T-helper 22 cell (primary cell): ENCODE data around the gene LRRC42.

Source experiments
- DNase-seq: peaks from one replicate; pipeline ENCODE4 v3.0.0-alpha.2; 2020; ENCODE audit warnings: low read depth

The LRRC42 gene

DNA sequence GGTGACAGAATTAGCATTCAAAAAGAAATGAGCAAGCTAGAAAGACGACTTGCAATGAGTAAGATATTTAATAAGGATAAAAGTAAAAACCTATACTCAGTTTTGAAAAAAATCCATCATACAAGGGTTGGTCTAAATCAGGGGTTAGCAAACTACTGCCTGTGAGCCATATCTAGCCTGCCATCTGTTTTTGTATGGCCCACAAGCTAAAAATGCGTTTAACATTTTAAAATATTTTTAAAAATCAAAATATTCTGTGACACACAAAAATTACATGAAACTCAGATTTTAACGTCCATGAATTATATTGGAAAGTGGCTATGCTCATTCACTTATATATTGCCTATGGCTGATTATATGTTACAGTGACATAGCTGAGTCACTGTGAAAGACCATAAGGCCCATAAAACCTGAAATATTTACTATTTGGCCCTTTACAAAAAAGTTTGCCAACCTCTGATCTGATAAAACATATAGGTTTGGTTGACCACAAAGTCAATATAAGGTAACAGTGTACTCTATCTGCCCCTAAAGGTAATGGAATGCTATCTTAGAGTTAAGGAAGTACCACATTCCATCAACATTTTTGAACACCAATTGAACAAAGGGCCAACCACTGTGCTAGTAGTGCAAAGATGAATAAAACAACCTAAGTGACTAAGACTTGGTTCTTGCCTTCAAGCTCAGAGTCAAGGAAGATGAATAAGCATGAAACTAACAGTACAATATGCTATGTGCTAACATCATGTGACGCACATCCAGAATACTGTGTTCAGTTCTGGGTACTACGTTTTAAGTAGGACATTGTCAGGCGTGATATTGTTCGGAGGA is 3.8 kb upstream of the LRRC42 start:
- DNase-seq, result no peak

DNA sequence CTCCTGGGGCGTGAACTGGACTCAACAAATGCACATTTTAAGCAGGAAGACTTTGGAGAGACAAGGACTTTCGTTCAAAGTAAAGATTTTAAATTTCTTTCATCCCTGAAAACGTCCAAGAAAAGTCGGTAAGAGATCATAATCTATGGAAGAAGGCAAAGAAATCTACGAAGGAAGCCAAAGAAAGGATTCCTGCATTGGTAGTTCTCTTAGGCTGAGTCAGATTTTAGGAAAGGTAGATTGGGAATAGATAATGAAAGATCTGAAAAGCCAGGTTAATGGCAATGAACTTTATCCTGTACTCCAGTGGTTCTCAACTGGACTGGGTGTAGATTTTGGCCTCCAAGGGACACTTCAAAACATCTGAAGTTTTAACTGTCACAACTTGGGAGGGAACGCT is 3.1 kb upstream of the LRRC42 start:
- no peak for DNase-seq

DNA sequence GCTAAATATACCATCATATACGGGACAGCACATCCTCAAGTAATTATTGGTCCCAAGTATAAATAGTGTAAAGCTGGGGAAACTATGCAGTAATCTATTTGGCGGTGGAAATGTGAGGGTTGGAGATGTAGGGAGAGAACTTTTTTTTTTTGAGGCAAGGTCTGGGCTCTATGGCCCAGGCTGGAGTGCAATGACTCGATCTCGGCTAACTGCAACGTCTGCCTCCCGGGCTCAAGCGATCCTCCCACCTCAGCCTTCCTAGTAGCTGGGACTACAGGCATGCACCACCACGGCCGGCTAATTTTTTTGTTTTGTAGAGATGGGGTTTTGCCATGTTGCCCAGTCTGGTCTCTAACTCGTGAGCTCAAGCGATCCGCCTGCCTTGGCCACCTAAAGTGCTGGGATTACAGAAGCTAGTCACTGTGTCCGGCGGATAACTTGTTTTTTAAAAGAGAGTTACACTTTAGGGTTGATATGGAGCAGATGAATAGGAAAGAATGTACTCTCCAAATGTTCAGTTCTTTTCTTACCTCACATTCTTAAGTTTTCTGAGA is 2.6 kb upstream of the LRRC42 start:
- no peak for DNase-seq

DNA sequence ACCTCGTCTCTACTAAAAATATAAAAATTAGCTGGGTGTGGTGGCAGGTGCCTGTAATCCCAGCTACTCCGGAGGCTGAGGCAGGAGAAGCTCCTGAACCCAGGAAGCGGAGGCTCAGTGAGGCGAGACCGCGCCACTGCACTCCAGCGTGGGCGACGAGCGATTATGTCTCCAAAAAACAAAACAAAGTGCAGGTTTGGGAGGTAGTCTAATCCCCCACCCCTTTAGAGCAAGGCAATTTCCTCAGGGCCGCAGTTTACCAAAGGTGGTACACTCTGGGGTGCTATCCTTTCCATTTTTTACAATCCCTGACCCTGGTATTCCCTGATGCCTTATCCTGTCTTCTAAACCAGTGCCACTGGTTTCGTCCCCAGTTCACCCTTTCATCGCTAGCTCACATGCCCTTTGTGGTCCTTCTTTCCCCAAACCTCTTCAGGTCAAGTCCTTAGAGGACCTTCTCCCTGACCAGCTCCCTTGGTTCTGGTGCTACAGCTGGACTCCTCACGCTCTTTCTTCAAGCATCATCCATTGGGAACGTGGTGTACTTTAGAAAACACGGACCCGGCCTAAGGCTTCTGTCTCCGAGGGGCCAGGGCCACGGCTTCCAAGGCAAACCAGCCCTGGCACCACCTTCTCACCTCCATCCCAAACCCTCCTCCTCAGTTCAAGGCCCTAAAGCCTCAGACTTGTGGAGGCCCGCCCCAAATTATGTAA is 1.5 kb upstream of the LRRC42 start:
- no peak for DNase-seq

DNA sequence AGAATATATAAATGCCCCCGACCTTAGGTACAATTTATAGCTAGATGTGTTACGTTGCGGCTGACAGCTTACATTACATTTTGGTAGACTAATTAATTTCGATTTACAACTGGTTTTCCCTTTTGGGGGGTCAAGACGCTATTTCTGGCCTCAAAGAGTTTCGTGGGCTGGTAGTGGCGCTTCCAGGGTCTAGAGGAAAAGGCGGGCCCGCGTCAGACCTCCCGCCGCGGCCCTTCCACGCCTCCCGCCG is 1.0 kb upstream of the LRRC42 start:
- no peak for DNase-seq

DNA sequence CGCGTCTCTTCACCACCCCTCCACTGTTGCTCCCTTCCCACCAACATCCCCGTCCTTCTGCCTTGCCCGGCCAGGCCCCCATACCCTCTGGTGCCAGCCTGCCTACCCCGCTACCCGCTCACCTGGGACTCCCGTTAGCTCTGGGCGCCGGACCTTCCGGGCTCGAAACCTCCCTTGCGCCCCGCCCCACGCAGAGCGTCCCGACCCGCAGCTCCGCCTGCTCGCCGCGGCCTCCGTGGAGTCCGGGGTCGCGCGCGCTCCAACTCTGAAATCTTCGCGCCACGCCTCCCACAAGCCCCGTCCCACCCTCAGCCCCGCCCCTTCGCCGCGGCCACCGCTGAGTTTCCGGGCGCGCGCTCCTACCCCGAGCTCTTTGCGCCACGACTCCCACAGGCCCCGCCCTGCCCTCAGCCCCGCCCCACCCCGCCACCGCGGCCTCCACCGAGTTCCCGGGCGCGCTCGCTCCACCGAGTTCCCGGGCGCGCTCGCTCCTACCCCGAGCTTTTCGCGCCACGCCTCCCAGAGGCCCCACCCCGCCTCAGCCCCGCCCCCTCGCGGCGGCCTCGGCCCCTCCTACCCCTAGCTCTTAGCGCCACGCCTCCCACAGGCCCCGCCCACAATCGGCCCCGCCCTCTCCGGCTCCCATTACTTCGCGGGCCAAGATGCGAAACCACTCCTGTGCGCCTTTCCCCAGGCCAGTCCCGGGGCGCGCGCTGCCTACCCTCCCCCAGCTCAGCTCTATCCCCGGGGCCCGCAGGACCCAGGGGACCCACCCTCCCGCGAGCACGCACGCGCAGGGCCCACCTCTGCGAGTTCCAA is 508 bp upstream of the LRRC42 start, which contains the start of gene IFT25:
IFT25 (minus strand) TSS at position 267 of the 819 bp plus-strand sequence. CDS start 5,617 bp downstream, outside the sequence.
- peak; percentile 95 for DNase-seq

DNA sequence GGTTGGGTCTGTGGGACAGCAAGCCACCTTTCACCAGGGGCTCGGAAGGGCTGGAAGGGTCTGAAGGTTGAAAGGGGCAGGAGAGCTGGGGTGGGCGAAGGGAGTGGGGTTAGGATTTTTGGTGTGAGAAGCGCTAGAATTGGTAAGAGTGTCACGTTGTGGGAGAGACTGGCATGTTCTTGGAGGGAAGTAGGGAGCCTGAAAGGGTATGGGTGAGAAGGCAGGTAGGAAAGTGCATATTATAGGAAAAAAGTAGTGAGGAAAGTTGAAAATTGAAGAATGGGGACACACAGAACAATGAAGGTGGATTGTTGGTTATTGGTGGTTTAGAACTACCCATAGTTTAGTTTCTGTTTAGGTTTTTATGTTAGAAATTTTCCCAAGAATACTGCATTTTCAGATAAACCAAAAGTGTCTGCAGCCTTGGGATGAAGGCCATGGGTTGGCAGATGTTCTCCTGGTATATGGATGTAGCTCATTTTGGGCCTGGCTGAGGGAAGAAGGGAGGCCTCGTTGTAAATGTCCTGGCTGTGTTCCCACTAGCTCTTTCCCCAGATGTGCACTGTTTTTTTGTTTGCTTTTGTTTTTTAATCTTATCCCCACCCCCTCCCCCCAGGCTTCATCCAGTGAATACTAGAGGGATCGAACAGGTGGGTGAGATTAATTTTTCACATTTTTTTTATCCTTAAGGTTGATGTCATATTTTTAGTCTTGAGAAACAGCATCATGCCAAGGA is 1.2 kb downstream of the LRRC42 start:
- DNase-seq, result no peak

DNA sequence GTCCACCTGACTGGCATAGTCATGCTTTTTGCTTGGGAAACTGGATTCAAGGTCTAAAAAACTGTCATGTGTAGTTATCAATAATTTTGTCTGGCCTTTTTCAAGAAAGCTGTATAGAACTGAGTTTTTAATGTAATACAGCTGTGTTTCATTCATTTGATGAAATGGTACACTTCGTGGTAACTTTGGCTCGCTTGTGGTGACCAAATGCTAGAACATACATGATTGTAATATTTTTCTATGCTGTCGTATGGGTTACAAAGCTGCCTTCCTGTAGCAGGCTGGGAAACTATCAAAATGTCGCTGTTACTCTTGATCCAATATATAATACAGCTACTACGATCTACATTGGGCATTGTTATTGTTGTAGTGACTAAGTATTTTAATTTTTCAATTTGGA is 2.1 kb downstream of the LRRC42 start:
- no peak for DNase-seq

DNA sequence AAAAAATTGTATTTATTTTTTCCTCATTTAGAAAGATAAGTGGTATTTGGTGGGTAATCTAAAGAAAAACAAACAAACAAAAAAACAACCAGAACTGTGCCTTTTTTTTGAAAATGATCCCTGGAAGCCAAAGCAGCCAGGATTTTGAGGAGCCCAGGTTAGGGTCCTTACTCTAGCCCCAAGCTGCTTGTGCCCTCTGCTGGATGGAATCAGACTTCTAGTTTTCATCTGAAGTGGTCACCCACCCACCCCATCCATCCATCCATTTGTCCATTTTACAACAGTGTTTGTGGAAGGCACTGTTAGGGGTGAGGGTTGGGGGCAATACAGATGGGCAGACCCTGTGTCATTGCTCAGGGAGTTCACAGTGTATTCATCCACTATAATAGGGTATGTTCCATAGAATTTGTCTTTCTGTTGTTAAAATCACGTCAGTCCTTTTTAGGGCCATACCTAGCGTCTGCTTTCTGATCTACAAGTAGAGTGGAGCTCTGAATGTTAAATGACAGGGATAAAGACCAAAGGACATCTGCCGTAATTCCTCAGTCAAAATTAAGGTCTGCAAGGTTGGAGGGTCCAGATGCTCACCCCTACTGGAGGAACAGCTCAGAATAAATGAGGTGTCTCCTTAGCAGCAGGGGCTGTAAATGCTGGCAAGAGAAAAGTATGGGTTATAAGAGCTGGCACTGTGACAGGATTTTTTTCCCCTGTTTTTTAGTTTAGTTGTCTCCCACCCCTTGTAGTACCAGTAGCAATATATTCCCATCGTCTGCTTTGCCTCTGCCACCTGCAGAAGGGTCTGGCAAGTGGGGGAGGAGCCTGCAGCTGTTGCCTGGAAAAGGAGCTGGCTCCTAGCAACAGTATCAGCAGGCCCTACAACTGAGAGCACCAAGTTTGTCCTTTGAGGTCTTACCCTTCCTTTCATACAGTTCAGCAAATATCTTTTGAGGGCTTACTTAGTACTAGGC is 3.2 kb downstream of the LRRC42 start:
- DNase-seq, result no peak

DNA sequence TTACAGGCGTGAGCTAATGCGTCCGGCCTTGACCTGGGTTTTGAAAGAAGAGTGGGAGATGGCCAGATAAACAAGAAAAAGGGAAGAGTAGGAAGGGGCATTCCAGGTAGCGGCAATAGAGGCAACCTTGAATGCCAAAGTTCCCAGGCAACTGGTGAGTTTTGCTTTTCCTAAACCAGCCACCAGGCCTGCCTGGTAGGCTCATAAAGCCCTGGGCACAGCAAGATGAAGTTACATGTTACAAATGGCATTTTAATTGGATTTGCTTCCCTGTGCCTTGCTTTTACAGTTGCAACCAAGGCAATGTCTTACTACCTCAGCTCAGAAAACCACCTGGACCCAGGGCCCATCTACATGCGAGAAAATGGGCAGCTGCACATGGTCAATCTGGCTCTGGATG is 5.5 kb downstream of the LRRC42 start:
- DNase-seq, result no peak

DNA sequence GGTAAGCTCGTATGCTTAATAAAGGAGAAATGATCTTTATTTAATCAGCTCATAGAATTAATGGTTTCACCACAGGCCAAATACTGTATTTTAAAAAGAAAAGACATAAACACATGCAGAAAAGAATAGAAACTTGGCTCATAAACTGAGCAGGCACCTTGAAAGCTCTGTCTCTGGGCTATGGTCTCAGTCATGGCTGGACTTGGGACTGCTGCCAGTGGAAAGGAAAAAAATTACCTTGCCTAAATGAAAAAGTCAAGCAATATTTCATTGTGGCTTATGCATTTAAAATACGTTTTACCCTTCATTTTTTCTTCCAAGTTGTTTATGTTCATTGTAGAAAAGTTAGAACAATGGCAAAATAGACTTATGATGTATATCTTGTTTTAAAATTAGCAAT is 8.0 kb downstream of the LRRC42 start:
- DNase-seq, result no peak

DNA sequence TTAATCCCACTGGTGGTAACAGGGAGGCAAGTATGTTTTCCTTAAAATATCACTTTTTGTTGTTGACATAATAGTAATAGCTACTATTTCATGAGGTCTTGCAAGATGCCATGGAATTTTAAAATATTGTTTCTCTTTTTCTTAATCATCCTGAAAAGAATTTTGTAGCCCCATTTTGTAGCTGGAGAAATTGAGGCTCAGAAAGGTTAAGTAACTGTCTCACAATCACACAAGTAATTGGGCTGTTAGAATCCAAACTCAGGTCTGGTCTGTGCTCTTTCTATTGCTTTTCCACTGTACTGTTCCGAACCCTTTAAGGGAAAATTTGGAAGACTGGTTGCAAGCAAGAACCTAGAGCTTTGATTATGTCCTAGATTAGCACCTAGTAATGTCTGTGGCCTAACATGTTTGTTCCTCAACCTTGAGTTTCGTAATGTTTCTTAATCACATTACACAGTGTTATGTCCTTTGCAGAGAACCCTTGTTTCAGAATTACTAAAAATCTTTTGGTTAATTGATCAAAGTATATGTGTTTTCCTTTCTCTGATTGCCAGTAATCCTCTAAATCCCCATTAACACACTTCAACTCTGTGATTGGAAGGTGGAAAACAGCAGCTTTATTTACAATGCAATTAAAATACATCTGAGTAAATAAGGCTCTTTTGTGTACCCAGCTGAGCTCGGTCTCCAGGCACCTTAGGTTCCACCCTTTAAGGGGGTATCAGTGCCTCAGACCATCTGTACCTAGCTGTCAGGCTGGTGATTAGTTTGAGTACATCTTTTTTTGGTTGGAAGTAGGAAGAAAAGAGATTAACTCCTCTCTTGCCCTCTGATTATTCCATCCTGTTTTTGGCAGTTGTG is 10.4 kb downstream of the LRRC42 start:
- DNase-seq, result no peak

DNA sequence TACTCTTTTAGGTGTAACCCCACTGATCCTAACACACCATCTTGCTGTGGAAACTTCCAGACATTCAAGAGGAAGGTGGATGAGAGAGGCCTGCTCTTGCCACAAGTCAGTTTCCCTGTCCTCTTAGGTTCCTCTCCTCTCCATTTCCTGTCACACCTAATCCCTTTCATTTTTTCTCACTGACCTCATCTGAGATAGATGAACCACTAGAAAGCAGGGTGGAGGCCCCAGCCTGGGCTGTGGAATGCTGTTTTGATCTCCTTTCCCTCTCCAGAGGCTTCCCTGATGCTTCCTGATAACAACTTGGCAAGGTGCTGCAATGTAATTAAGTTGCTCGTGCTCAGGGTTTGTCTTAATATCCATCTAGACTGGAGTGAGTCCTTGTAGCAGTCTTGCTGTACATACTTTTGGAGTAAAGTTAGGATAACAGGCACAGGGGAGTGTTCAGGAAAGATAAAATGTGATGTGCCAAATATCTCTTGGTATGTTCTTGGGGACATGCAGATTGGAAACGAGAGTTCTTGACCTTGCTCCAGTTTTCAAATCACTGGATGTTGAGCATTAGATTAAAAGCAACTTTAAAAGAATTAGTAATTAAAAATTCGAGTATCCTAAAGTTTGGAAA is 11.2 kb downstream of the LRRC42 start:
- no peak for DNase-seq

DNA sequence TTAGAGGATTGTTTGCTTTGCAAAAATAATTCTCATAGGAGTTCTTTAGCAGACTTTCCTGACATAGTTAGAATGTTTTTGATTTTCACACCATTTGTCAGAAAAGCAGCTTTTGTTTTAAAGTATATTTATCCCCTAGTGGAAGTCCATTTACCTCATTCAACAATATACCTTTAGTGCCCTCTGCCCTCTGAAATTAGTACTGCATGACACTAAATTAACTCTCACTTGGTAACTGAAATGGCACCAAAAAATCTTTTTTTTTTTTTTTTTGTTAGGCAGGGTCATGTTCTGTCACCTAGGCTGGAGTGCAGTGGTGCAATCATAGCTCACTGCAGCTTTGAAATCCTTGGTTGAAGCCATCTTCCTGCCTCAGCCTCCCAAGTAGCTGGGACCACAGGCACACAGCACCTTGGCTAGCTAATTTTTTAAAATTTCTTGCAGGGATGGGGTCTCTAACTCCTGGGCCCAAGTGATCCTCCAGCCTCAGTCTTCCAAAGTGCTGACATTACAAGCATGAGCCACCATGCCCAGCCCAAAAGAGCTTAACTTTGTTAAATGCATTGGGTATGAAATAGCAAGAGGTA is 13.6 kb downstream of the LRRC42 start:
- no peak for DNase-seq

DNA sequence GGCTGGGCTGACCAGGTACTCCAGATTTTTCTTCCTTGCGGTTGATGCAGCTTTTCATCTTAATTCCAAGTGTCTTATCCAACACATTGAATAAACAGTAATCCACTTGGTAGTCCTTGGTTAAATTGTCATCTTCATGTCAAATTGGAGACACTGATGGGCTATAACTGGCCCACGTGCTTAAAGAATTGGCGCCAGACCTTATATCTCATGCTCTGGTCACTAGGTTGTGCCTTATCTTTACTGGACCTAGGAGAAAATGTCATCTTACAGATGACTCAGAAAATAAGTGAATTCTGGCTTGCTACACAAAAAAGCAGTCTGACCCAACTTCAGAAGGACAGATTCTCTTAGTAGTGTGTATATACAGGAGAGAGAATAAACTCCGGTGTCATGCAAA is 16.2 kb downstream of the LRRC42 start:
- no peak for DNase-seq

DNA sequence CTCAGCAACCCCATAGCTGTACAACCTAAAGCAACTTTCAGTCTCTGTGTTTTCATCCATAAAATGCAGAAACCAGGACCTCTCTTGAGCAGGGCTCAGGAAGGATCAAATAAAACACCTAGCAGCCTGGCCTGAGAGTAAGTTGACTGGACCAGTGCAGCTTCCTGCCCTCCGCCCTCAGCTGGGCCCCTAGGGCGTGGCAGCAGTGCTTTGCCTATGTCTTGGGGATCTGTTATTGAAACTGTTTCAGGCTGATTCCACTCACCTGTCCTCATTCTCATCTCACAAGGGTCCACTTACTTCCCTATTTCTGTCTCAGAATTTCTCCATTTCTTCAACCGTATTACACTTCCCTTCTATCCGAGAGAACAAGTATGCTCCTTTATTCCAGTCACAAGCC is 17.3 kb downstream of the LRRC42 start:
- DNase-seq, result no peak

DNA sequence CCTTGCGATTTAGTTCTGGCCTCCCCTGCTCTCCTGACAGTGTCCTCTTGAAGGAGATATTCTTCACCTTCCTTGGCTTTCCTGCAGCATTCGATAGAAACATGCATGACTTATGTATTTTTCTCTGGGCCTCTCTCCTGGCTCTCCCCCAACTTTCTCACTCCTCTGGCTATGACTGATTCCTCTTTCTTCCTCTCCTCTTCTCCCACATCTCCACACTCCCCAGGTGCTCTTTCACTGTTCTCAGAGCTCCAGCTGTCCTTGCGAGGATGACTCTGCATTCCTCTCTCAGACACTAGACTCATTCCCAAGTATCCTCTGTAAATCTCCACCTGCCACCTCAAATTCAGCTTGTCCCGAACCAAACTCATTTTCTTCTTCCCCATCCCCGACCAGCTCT is 18.0 kb downstream of the LRRC42 start:
- DNase-seq, result no peak

DNA sequence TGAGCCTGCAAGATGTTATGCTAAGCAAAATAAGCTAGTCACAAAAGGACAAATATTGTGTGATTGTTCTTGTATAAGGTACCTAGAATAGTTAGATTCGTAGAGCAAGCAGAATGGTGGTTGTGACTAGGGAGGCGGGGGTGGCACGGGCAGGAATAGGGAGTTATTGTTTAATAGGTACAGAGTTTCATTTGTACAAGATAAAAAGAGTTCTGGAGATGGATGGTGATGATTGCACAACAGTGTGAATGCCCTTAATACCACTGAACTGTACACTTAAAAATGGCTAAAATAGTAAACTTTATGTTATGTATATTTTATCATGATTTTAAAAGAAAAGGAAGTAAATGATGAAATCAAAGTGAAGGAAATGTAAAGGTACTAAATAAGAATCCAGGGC is 20.6 kb downstream of the LRRC42 start:
- no peak for DNase-seq
